Measurements from ENCODE around the gene CHDH.

The CHDH gene

GRCh38 chr3:53788038-53788437 is 58.2 kb downstream of the CHDH start:
- H3K4me3 ChIP-seq, result no peak overlapping the region
- no peak for TF ChIP-seq FOXP2 (optimal IDR thresholded peaks at IDR 0.05; ENCODE audit: control extremely low read depth, extremely low read length, insufficient read depth)
- TF ChIP-seq POLR2AphosphoS5 (IDR thresholded peaks at IDR 0.05; ENCODE audit: borderline replicate concordance, low read depth, low read length), result no peak
- TF ChIP-seq EZH2 (IDR thresholded peaks at IDR 0.05), result no peak
- no peak overlapping the region for H3K27ac ChIP-seq
- H3K9me3 ChIP-seq (ENCODE audit: low read depth, low read length), result no peaks in the 10 kb centered on the region
- no peak overlapping the region for H3K9ac ChIP-seq (ENCODE audit: insufficient read length)
- no peak for DNase-seq (ENCODE audit: low read depth, low spot score)
- no peaks in the 10 kb centered on the region for H3K36me3 ChIP-seq (ENCODE audit: insufficient read depth, low read length)

GRCh38 chr3:53787016-53787415 is 59.2 kb downstream of the CHDH start:
- Histone ChIP-seq H3K9me3 (ENCODE audit: low read depth, low read length) (no peaks in the 10 kb centered on the region), H3K27ac (no peak overlapping the region), H3K36me3 (ENCODE audit: insufficient read depth, low read length) (no peaks in the 10 kb centered on the region), H3K9ac (ENCODE audit: insufficient read length) (no peak overlapping the region), H3K4me3 (no peak overlapping the region)
- no peak for DNase-seq (ENCODE audit: low read depth, low spot score)
- TF ChIP-seq FOXP2 (optimal IDR thresholded peaks at IDR 0.05; ENCODE audit: control extremely low read depth, extremely low read length, insufficient read depth), result no peak
- TF ChIP-seq EZH2 (IDR thresholded peaks at IDR 0.05), result no peak
- TF ChIP-seq POLR2AphosphoS5 (IDR thresholded peaks at IDR 0.05; ENCODE audit: borderline replicate concordance, low read depth, low read length), result no peak

DNA sequence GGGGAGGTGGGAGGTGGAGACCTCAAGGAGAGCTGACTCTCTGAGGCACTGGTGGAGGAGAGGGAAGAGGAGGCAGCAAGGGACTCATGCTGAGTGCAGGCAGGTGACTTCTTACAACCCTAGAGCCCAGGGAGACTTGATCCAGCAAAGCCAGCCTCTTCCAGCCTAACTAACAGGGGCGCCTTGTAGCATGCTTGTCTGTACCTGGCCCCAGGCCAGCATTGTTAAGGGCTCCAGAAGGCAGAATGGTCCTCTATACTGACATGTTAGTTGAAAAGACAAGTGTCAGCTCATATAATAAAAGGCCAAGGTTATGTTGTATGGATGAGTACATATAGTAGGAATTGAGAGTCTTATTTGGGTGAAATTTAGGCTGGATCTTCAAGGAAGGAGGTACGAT is 65.4 kb downstream of the CHDH start:
- Histone ChIP-seq H3K9me3 (ENCODE audit: low read depth, low read length) (no peaks in the 10 kb centered on the region), H3K4me3 (no peak overlapping the region), H3K36me3 (ENCODE audit: insufficient read depth, low read length) (no peaks in the 10 kb centered on the region), H3K9ac (ENCODE audit: insufficient read length) (no peak overlapping the region), H3K27ac (no peak overlapping the region)
- DNase-seq (ENCODE audit: low read depth, low spot score), result no peak
- TF ChIP-seq EZH2 (IDR thresholded peaks at IDR 0.05) (no peak), POLR2AphosphoS5 (IDR thresholded peaks at IDR 0.05; ENCODE audit: borderline replicate concordance, low read depth, low read length) (no peak), FOXP2 (optimal IDR thresholded peaks at IDR 0.05; ENCODE audit: control extremely low read depth, extremely low read length, insufficient read depth) (no peak)

DNA sequence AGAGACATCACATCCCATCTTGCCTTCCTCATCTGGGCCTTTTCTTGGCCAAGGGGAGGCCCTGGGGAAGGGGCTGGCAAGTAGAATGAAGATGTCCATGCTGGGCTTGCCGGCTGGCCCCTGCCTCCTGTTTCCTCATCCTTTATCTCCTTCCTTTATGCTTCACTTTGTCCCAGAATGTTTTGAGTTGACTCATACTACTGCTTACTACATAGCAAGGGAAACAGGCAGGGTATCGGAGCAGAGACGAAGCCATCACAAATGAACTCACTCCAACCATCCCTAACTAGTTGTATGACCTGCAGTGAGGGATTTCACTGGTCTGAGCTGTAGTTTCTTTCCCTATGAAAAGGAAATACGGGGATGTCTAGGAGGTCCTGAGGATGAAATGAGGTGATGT is 66.0 kb downstream of the CHDH start:
- TF ChIP-seq EZH2 (IDR thresholded peaks at IDR 0.05) (no peak), FOXP2 (optimal IDR thresholded peaks at IDR 0.05; ENCODE audit: control extremely low read depth, extremely low read length, insufficient read depth) (no peak), POLR2AphosphoS5 (IDR thresholded peaks at IDR 0.05; ENCODE audit: borderline replicate concordance, low read depth, low read length) (no peak)
- no peak overlapping the region for H3K4me3 ChIP-seq
- no peak for DNase-seq (ENCODE audit: low read depth, low spot score)
- H3K36me3 ChIP-seq (ENCODE audit: insufficient read depth, low read length), result no peaks in the 10 kb centered on the region
- no peak overlapping the region for H3K27ac ChIP-seq
- H3K9ac ChIP-seq (ENCODE audit: insufficient read length), result no peak overlapping the region
- no peaks in the 10 kb centered on the region for H3K9me3 ChIP-seq (ENCODE audit: low read depth, low read length)

GRCh38 chr3:53778153-53778552 is 68.1 kb downstream of the CHDH start:
- Histone ChIP-seq H3K27ac (no peak overlapping the region), H3K4me3 (no peak overlapping the region), H3K9me3 (ENCODE audit: low read depth, low read length) (no peaks in the 10 kb centered on the region), H3K9ac (ENCODE audit: insufficient read length) (no peak overlapping the region), H3K36me3 (ENCODE audit: insufficient read depth, low read length) (no peaks in the 10 kb centered on the region)
- TF ChIP-seq FOXP2 (optimal IDR thresholded peaks at IDR 0.05; ENCODE audit: control extremely low read depth, extremely low read length, insufficient read depth) (no peak), EZH2 (IDR thresholded peaks at IDR 0.05) (no peak), POLR2AphosphoS5 (IDR thresholded peaks at IDR 0.05; ENCODE audit: borderline replicate concordance, low read depth, low read length) (no peak)
- no peak for DNase-seq (ENCODE audit: low read depth, low spot score)

DNA sequence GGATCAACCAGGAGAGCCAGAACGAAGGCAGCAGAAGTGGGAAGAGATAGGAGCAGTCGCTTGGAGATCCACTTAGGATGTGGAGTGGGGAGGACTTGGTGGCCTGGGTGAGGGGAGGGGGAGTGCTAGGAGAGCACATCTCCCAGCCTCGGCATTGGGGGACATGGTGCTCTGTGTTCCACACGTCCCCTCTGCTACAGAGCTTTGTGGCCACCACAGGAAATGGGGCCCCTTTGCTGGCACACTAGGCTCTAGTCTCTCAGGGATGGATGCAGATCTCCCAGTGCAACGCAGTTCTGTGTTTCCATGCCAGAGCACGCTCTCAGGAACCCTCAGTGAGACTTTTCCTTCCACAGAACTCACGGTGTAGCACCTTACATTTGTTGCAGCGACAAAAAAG is 68.8 kb downstream of the CHDH start:
- no peak overlapping the region for H3K27ac ChIP-seq
- H3K9ac ChIP-seq (ENCODE audit: insufficient read length), result no peak overlapping the region
- H3K9me3 ChIP-seq (ENCODE audit: low read depth, low read length), result no peaks in the 10 kb centered on the region
- H3K4me3 ChIP-seq, result no peak overlapping the region
- DNase-seq (ENCODE audit: low read depth, low spot score), result no peak
- TF ChIP-seq FOXP2 (optimal IDR thresholded peaks at IDR 0.05; ENCODE audit: control extremely low read depth, extremely low read length, insufficient read depth), result no peak
- TF ChIP-seq POLR2AphosphoS5 (IDR thresholded peaks at IDR 0.05; ENCODE audit: borderline replicate concordance, low read depth, low read length), result no peak
- no peak for TF ChIP-seq EZH2 (IDR thresholded peaks at IDR 0.05)
- H3K36me3 ChIP-seq (ENCODE audit: insufficient read depth, low read length), result no peaks in the 10 kb centered on the region

- Histone ChIP-seq H3K9ac (ENCODE audit: insufficient read length) (no peak overlapping the region), H3K27ac (no peak overlapping the region), H3K36me3 (ENCODE audit: insufficient read depth, low read length) (no peaks in the 10 kb centered on the region), H3K9me3 (ENCODE audit: low read depth, low read length) (no peaks in the 10 kb centered on the region), H3K4me3 (no peak overlapping the region)
- no peak for DNase-seq (ENCODE audit: low read depth, low spot score)
- TF ChIP-seq FOXP2 (optimal IDR thresholded peaks at IDR 0.05; ENCODE audit: control extremely low read depth, extremely low read length, insufficient read depth) (no peak), EZH2 (IDR thresholded peaks at IDR 0.05) (no peak), POLR2AphosphoS5 (IDR thresholded peaks at IDR 0.05; ENCODE audit: borderline replicate concordance, low read depth, low read length) (no peak)
These were observed 69.6 kb downstream of the CHDH start for GRCh38 chr3:53776494-53777101.

- H3K9ac ChIP-seq (ENCODE audit: insufficient read length), result no peak overlapping the region
- DNase-seq (ENCODE audit: low read depth, low spot score), result no peak
- TF ChIP-seq FOXP2 (optimal IDR thresholded peaks at IDR 0.05; ENCODE audit: control extremely low read depth, extremely low read length, insufficient read depth) (no peak), POLR2AphosphoS5 (IDR thresholded peaks at IDR 0.05; ENCODE audit: borderline replicate concordance, low read depth, low read length) (no peak), EZH2 (IDR thresholded peaks at IDR 0.05) (no peak)
- no peak overlapping the region for H3K4me3 ChIP-seq
- H3K9me3 ChIP-seq (ENCODE audit: low read depth, low read length), result no peaks in the 10 kb centered on the region
- H3K27ac ChIP-seq, result no peak overlapping the region
- no peaks in the 10 kb centered on the region for H3K36me3 ChIP-seq (ENCODE audit: insufficient read depth, low read length)
These were observed 70.4 kb downstream of the CHDH start for GRCh38 chr3:53775834-53776251.

DNA sequence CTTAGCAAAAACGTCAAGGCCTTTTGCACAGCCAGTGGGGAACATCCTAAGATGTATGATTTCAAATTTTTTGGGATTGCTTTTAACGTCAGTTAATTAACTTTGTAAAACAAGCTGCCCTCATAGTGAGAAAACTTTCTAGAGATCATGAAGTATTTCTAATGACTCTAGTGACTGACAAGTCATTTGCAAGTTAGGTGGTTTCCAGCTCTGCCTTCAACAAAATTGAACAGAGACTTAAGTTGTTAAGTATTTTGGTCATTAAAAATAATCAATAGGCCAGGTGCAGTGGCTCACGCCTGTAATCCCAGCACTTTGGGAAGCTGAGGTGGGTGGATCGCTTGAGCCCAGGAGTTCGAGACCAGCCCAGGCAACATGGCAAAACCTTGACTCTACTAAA is 71.2 kb downstream of the CHDH start:
- DNase-seq (ENCODE audit: low read depth, low spot score), result no peak
- Histone ChIP-seq H3K9me3 (ENCODE audit: low read depth, low read length) (no peaks in the 10 kb centered on the region), H3K36me3 (ENCODE audit: insufficient read depth, low read length) (no peaks in the 10 kb centered on the region), H3K27ac (no peak overlapping the region), H3K4me3 (no peak overlapping the region), H3K9ac (ENCODE audit: insufficient read length) (no peak overlapping the region)
- no peak for TF ChIP-seq FOXP2 (optimal IDR thresholded peaks at IDR 0.05; ENCODE audit: control extremely low read depth, extremely low read length, insufficient read depth)
- no peak for TF ChIP-seq POLR2AphosphoS5 (IDR thresholded peaks at IDR 0.05; ENCODE audit: borderline replicate concordance, low read depth, low read length)
- no peak for TF ChIP-seq EZH2 (IDR thresholded peaks at IDR 0.05)
